GM23338 (cell line): ENCODE results near the gene PPM1J. TPM values are rescaled to one million over a fixed set of nuclear protein-coding genes. Genes with fewer than 3 reads are reported as not detected.

Experiments used
- ATAC-seq: fragments of 200-7000 bp; cut with Tn5 transposase; 3 replicates; pipeline ENCODE4 v1.9.1; 2020
- DNase-seq: peaks from one replicate; pipeline ENCODE4 v3.0.0-alpha.2; 2015; ENCODE audit warnings: low spot score
- H2AFZ ChIP-seq: fragments of 200-600 bp; sonication (generic); 2 replicates; pipeline ENCODE4 v1.8.0; 2016; ENCODE audit warnings: antibody characterized with exemption, mild to moderate bottlenecking, moderate library complexity
- H3F3A ChIP-seq: fragments of 200-600 bp; sonication (generic); replicated peaks from 2 replicates; pipeline ENCODE4 v1.8.0; 2017; ENCODE audit warnings: antibody characterized with exemption, mixed run types, low read depth
- H3K27ac ChIP-seq: fragments of 200-600 bp; sonication (generic); 2 replicates; pipeline ENCODE4 v1.6.1; 2016; ENCODE audit warnings: low read depth
- H3K27me3 ChIP-seq: fragments of 200-600 bp; sonication (generic); 2 replicates; pipeline ENCODE4 v1.8.0; 2016; ENCODE audit warnings: mild to moderate bottlenecking, mixed run types, moderate library complexity; ENCODE audit not compliant: insufficient read depth
- H3K36me3 ChIP-seq: fragments of 200-600 bp; sonication (generic); 2 replicates; pipeline ENCODE4 v1.8.0; 2016; ENCODE audit warnings: mild to moderate bottlenecking; ENCODE audit not compliant: insufficient read depth
- H3K4me1 ChIP-seq: fragments of 200-600 bp; sonication (generic); 2 replicates; pipeline ENCODE4 v1.8.0; 2016; ENCODE audit warnings: mild to moderate bottlenecking, moderate library complexity; ENCODE audit not compliant: insufficient read depth
- H3K4me2 ChIP-seq: fragments of 200-600 bp; sonication (generic); 2 replicates; pipeline ENCODE4 v1.7.1; 2017; ENCODE audit warnings: mixed run types
- H3K4me3 ChIP-seq: fragments of 200-600 bp; sonication (generic); 2 replicates; pipeline ENCODE4 v1.6.1; 2016; ENCODE audit warnings: mixed run types
- H3K79me2 ChIP-seq: fragments of 200-600 bp; sonication (generic); replicated peaks from 2 replicates; pipeline ENCODE4 v1.8.0; 2017; ENCODE audit warnings: mild to moderate bottlenecking; ENCODE audit not compliant: insufficient read depth
- H3K9me2 ChIP-seq: fragments of 200-600 bp; sonication (generic); 2 replicates; pipeline ENCODE4 v1.8.0; 2017; ENCODE audit not compliant: insufficient read depth
- H4K20me1 ChIP-seq: fragments of 200-600 bp; sonication (generic); replicated peaks from 2 replicates; pipeline ENCODE4 v1.8.0; 2017; ENCODE audit warnings: mild to moderate bottlenecking; ENCODE audit not compliant: insufficient read depth
- H3K27ac Mint-ChIP-seq: 2 replicates; pipeline ENCODE4 v1.8.0; 2020; ENCODE audit warnings: inconsistent platforms, mild to moderate bottlenecking, moderate library complexity, mixed read lengths
- H3K27me3 Mint-ChIP-seq: 3 replicates; pipeline ENCODE4 v1.8.0; 2022; ENCODE audit warnings: low read depth, mild to moderate bottlenecking, moderate library complexity, mixed read lengths, inconsistent platforms; ENCODE audit not compliant: insufficient read depth, poor library complexity
- H3K36me3 Mint-ChIP-seq: 3 replicates; pipeline ENCODE4 v1.8.0; 2021; ENCODE audit warnings: low read depth, mild to moderate bottlenecking, inconsistent platforms, moderate library complexity, mixed read lengths
- H3K4me1 Mint-ChIP-seq: 3 replicates; pipeline ENCODE4 v1.8.0; 2020; ENCODE audit warnings: mild to moderate bottlenecking, inconsistent platforms, mixed read lengths
- H3K4me3 Mint-ChIP-seq: 3 replicates; pipeline ENCODE4 v1.8.0; 2021; ENCODE audit warnings: moderate library complexity, mild to moderate bottlenecking, inconsistent platforms, mixed read lengths
- H3K9me3 Mint-ChIP-seq: 3 replicates; pipeline ENCODE4 v1.8.0; 2020; ENCODE audit warnings: moderate library complexity, mild to moderate bottlenecking, inconsistent platforms, mixed read lengths
- CREB1 ChIP-seq: fragments of 250-450 bp; sonication (Bioruptor Pico); IDR thresholded peaks from 2 replicates; pipeline ENCODE4 v1.5.0; 2020; ENCODE audit warnings: low read depth, mild to moderate bottlenecking, moderate library complexity
- CTCF ChIP-seq, 2 experiments: fragments of 200-600 bp in 1 of 2; sonication (generic) in 1 of 2; conservative IDR thresholded peaks; 2 replicates each; pipeline versions ENCODE4 v1.5.1 to v1.6.1; 2016 to 2017; ENCODE audit warnings: antibody characterized with exemption in 2 of 2, low read depth in 2 of 2, mild to moderate bottlenecking in 2 of 2, moderate library complexity in 1 of 2
- ETS1 ChIP-seq: IDR thresholded peaks from 2 replicates; pipeline ENCODE4 v1.6.1; 2016; ENCODE audit warnings: antibody characterized with exemption
- STAT1 ChIP-seq: IDR thresholded peaks from one replicate; pipeline ENCODE4 v1.6.1; 2016; ENCODE audit warnings: antibody characterized with exemption; ENCODE audit not compliant: unreplicated experiment
- ZNF114 ChIP-seq: fragments of 250-450 bp; sonication (Bioruptor Pico); IDR thresholded peaks from 2 replicates; pipeline ENCODE4 v1.5.0; 2020; ENCODE audit warnings: mild to moderate bottlenecking, moderate library complexity
- ZNF331 ChIP-seq: fragments of 250-450 bp; sonication (Bioruptor Pico); IDR thresholded peaks from 2 replicates; pipeline ENCODE4 v1.5.0; 2020; ENCODE audit warnings: low read depth, mild to moderate bottlenecking, moderate library complexity
- ZNF462 ChIP-seq: fragments of 250-450 bp; sonication (Bioruptor Pico); IDR thresholded peaks from 2 replicates; pipeline ENCODE4 v1.5.0; 2020; ENCODE audit warnings: mild to moderate bottlenecking, moderate library complexity
- polyA plus RNA-seq: library from polyadenylated mRNA; unstranded; fragments of >200 nt; fragmentation: Nextera tagmentation; extraction: Ambion mirVana; gene quantifications from 2 replicates; pipeline ENCODE4 v1.2.1, GENCODE V29; 2016
- total RNA-seq: library from RNA; depleted of rRNA; stranded (reverse); fragments of >200 nt; shearing (Covaris generic); gene quantifications from 2 replicates; pipeline ENCODE4 v1.2.3, GENCODE V29; 2014

PPM1J gene
- total and polyA plus RNA-seq, 2 experiments from 2014 or later, result 19.0 to 22.4 TPM

DNA sequence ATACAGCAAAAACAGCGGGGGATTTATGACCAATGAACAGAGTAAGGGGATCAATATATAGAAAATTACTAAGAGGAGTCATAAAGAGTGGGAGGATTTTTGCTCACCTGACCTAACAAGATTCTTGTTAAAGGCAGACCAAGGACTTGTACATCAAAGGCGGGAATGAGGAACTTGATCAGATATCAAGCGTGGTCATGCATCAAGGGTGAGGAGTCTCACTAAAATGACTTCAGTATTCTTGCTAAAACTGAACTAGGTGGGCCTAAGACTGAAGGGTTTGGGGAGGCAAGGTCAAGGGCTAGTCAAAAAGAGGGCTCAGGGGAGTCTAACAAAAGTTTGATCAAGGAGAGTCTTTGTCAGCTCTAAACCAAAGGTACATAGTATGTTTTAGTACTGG lies 38.6 kb downstream of the PPM1J start (continued):
- TF ChIP-seq ETS1, result no peak
- no peak for TF ChIP-seq CREB1
- no peak for TF ChIP-seq ZNF331

DNA sequence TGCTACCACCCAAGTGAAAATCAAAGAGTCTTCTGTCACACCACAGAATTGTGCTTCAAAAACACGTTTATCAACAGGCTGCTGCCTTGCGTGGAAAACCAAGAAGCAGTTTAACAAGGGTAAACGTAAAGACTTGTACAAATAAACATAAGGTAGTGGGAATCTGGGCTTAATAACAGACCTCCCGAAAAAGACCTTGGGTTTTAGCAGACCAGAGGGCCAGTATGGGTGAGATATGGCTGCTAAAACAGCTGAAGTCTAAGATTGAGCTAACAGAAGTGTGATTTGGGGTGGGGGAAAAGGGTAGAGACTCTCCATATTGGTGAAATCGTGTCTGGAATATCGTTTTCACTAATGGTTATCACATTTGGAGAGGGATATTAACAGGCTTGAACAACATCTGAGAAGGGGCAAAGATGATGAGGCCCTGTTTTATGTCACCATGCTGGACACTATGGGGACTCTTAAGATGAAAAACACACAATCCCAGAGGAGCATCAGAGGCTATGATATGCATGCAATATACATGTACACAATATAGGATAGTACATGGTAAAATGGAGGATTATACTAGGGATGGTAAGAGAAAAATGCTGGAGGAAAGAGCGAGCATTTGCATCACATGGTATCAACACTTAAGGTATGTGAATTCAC lies 39.3 kb downstream of the PPM1J start:
- peak overlapping the region; percentile 80 for H3K4me3 Mint-ChIP-seq
- Histone ChIP-seq H3K36me3 (no peaks in the 10 kb centered on the region), H3K27me3 (peaks cover 12% of the 10 kb centered on the region), H3K4me2 (peak overlapping the region; percentile 83), H4K20me1 (peaks cover 12% of the 10 kb centered on the region; the same call in 1 of the 2 replicates), H3K27ac (no peak overlapping the region), H3K79me2 (peaks cover 46% of the 10 kb centered on the region), H3K4me1 (peaks cover 41% of the 10 kb centered on the region), H2AFZ (peak overlapping the region; percentile 40; the same call in 1 of the 2 replicates), H3K9me2 (no peaks in the 10 kb centered on the region), H3K4me3 (peak overlapping the region; percentile 71), H3F3A (0 out of 2 replicates have a peak, but pooled peaks cover 4% of the 10 kb centered on the region)
- peaks cover 17% of the 10 kb centered on the region; the same call in 2 of the 3 replicates for H3K36me3 Mint-ChIP-seq
- H3K9me3 Mint-ChIP-seq, result peaks cover 2% of the 10 kb centered on the region; the same call in 1 of the 3 replicates
- no peak overlapping the region for H3K27ac Mint-ChIP-seq
- no peak for TF ChIP-seq ZNF462 (CRISPR knock-in tag)
- no peak for TF ChIP-seq STAT1
- no peak for TF ChIP-seq CTCF (conservative IDR thresholded peaks at IDR 0.05; ENCODE audit: low read depth in 2 of 2)
- no peak for TF ChIP-seq ZNF114 (CRISPR knock-in tag)
- peaks cover 49% of the 10 kb centered on the region for H3K4me1 Mint-ChIP-seq
- ATAC-seq, result no peak
- H3K27me3 Mint-ChIP-seq, result peaks cover 18% of the 10 kb centered on the region
- no peak for DNase-seq
